Stimulated activated CD8-positive, alpha-beta memory T cell treated with anti-CD3 and anti-CD28 coated beads, Interleukin-4, amount 100 ng/mL, for 1 hour (primary cell): Measurements from ENCODE around the gene SMARCAL1.

ENCODE experiments used
- DNase-seq, 2 donors: peaks; one replicate each; pipeline ENCODE4 v3.0.0-alpha.2; 2020; ENCODE audit warnings: low read depth in 2 of 2, low spot score in 1 of 2

The SMARCAL1 gene

DNA sequence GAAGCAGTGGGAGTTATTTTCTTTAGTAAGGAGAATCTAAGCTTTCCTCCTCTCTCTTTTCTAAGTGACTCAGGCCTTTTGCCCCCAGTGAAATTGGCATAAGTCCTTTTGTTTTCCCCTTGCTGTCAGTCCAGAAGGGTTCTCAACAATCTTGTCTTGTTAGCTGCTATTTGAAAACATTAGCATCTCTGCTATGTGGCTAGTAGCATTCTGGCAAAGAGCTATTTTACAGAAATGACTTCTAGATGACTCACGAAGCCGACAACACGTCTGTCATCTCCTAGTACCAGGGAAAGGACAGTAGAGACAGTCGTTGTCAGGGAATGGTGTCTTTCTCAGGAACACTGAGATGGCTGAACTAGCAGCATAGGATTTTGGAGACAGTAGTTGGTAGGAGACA, 14.7 kb downstream of the SMARCAL1 start:
- no peak for DNase-seq

DNA sequence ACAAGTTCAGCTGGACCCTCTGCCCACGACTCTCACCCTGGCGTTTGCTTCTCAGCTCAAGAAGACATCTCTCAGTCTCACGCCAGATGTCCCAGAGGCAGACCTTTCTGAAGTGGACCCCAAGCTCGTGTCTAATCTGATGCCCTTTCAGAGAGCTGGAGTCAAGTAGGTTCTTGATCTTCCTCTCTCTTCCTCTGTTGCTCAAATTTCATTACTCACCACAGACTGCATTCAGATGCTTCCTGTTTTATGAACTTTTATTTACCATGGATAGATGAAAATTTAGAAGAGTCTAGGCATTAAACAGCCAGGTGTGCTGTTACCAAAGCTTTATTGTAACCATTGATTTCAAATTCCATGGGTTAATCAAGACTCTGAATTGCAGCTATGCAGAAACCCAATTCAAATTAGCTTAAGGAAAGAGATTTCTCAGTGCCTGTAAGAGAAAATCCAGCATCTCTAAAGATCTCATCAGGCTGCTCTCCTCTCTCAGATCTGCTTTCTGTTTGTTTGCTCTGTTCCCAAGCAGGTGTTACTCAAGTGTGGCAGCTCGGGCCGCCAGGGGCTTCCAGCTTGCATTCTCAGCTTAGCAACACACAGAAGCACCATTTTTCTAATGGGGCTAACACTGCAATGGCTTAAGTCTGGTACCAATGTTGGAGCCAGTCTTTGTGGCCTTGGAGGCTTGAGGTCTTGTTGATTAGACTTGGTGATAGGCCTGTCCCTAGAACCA, 16.5 kb downstream of the SMARCAL1 start:
- no peak for DNase-seq

DNA sequence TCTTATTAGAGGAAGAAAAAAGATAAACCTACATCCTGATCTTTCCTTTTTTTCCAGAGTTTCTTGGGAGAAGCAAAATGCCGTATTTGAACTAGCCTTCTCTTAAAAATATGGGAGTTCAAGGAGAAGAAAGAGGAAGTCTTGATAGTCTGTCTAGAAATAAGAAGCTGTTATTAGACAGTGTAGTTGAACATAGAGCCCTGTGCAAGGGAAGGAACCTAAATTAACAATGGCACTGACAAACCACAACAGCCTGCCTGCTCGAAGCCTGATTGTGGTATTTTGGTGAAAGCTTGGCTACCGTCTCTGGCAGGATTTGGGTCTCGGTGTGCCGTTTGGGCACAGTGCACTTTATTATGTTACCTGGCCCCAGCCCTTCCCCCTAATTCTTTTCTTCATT, 17.1 kb downstream of the SMARCAL1 start:
- no peak for DNase-seq

- no peak for DNase-seq
These were observed 18.7 kb downstream of the SMARCAL1 start for GRCh38 chr2:216430811-216431530.

DNA sequence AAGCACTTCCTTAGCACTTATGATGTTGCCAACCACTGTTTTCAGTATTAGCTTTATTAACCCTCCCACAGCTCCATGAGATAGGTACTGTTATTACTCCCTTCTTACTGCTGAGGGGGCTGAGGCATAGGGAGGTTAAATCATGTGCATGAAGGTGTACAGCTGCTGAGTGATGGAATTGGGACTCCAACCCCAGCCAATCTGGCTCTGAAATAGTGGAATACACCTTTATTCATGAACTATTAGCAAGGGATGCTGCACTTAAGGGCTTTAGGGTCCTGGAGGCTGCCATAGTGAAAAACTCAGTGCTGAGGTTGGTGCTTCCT, 19.2 kb downstream of the SMARCAL1 start:
- no peak for DNase-seq

DNA sequence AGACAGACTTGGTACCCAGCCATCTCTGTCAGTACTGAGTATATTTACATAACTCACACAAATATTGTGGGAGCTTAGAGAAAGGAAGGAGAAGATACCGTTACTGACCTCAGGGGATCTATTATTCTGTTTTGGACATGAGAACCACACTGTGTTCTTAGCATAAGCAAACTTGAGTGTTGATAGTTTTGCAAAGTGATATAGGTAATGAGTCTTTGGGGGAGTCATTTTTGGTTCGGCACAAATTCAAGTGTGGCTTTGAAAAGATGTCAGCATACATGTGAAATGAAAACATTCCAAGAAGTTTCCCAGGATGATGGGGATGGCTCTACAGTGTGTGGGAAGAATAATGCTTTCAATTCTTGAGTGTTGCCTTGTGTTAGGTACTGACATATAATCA, 24.1 kb downstream of the SMARCAL1 start:
- DNase-seq: no peak

- no peak for DNase-seq
These were observed 29.2 kb downstream of the SMARCAL1 start for GRCh38 chr2:216441308-216442010.

- no peak for DNase-seq
These were observed 33.2 kb downstream of the SMARCAL1 start for GRCh38 chr2:216445501-216445900.

GRCh38 chr2:216446343-216446742, 34.1 kb downstream of the SMARCAL1 start:
- no peak for DNase-seq

DNA sequence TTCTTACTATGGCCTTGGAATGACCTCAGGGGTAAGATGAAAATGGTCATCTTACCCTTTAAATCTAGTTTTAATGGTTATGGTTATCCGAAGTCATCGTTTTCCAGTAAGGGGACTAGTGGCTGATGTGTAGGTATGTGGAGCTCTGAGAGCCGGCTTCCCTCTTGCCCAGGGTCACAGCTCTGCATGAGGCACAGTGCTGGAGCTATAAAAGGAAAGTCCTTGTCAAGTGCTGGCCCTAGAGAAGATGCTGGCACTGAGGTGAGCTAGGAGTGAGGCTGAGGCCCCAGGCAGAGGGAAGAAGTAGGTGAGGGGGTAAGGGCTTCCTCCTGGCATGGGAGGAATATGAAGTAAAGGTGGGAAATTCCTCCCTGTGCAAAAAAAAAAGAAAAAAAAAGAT, 35.0 kb downstream of the SMARCAL1 start:
- no peak for DNase-seq

- no peak for DNase-seq
These were observed 36.5 kb downstream of the SMARCAL1 start for GRCh38 chr2:216448829-216449228.

DNA sequence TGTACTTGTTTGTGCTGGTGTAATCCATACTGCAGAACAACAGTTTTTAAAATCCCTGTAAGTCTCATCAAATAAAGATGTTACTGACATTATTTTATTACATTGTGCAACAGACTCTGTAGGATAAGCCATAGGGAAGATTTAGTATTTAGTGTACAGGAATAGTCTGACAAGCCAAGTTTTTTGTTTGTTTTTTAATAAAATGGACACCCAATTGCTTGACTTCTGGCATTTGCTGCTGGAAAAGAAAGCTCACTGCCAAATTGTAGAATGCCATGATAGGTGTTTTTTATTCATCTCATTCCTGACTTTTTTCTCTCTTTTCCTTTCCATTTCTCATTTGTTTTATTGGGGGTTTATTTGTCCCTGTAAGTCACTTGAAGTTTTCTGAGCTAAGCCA, 38.1 kb downstream of the SMARCAL1 start:
- no peak for DNase-seq

- no peak for DNase-seq
These were observed 38.5 kb downstream of the SMARCAL1 start for GRCh38 chr2:216450784-216451183.

- DNase-seq: no peak
These were observed 41.8 kb downstream of the SMARCAL1 start for GRCh38 chr2:216453955-216454614.

DNA sequence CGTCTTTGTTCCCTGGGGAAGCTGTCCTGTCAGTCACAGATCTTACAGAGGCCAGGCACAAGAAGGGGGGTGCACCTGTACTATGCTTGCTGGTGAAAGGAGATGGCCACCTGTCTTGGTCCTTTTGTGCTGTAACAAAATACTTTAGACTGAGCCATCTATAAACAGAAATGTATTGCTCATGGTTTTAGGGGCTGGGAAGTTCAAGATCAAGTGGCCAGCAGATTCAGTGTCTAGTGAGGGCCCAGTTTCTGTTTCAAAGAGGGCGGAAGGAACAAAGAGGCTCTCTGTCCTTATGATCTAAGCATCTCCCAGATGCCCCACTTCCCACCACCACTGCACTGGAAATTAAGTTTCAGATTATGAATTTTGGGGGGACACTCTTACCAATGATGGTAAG, 50.9 kb downstream of the SMARCAL1 start:
- DNase-seq: no peak

GRCh38 chr2:216464104-216464720, 51.9 kb downstream of the SMARCAL1 start:
- DNase-seq: no peak

- no peak for DNase-seq
These were observed 53.4 kb downstream of the SMARCAL1 start for GRCh38 chr2:216465579-216466195.

DNA sequence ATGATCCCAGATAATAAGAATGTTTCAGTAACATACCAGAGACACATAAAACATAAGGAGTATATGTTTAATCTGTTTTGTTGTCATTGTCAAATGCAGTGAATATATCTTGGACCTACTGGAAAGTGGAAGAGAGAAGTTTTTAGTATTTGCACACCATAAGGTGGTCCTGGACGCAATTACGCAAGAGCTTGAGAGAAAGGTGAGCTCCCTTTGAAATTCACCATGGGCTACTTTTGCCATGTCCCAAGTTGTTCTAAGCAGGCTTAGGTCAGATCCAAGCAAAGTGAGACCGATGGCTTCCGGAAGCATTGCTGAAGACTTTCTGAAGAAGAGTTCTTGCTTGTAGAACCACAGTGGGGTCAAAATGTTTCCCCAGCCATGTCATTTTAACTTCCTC, 55.6 kb downstream of the SMARCAL1 start:
- DNase-seq: no peak

DNA sequence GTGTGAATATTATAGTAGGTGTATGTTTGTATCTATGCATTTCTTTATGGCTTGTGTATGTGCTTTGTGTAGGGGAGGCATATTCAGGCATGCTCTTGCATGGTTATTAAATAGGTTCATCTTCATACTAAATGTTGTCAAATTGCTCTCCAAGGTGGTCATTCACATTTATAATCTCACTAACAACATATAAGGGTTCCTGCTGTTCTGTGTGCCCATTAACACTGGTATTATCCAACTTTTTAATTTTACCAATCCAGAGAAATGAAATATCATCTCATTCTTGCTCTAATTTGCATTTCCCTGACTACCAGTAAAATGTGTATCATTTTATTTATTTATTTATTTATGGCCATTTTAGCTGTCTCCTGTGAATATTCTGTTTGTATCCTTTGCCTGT, 57.4 kb downstream of the SMARCAL1 start:
- no peak for DNase-seq

DNA sequence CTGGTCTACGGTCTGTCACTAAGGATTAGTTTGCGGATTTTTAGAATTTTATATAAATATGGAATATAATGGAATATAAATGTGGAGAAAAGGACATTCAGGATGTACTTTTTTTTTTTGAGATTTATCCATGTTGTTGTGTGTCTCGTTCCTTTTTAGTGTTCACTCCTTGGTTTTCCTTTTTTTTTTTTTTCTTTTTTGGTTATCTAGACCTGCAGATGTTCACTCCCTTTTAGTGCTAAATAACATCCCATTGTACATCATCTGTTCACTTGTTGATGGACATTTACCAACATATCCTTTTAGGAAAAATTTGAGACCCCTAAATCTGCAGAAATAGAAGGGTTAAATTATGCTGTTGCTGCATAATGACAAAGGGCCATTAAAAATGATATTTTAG, 60.9 kb downstream of the SMARCAL1 start:
- no peak for DNase-seq
